Esophagus mucosa (tissue), 1 donor: Measurements from ENCODE around the gene NPFF. TPM values are rescaled to one million over a fixed set of nuclear protein-coding genes. Genes with fewer than 3 reads are reported as not detected.
"Not testable (repeated sequence)": the region's sequence is repeated elsewhere in the genome, so short reads cannot be mapped to it uniquely, and the experiment has no call there.

Source experiments
- ATAC-seq: fragments of 200-7000 bp; cut with Tn5 transposase; one replicate; pipeline ENCODE4 v1.9.1; 2020
- total RNA-seq: library from RNA; stranded (reverse); gene quantifications from one replicate; pipeline ENCODE4 v1.2.4, GENCODE V29; 2023
- donor health status: DM: yes; HTN: yes; CAD: no.

NPFF gene
- not detected for total RNA-seq

DNA sequence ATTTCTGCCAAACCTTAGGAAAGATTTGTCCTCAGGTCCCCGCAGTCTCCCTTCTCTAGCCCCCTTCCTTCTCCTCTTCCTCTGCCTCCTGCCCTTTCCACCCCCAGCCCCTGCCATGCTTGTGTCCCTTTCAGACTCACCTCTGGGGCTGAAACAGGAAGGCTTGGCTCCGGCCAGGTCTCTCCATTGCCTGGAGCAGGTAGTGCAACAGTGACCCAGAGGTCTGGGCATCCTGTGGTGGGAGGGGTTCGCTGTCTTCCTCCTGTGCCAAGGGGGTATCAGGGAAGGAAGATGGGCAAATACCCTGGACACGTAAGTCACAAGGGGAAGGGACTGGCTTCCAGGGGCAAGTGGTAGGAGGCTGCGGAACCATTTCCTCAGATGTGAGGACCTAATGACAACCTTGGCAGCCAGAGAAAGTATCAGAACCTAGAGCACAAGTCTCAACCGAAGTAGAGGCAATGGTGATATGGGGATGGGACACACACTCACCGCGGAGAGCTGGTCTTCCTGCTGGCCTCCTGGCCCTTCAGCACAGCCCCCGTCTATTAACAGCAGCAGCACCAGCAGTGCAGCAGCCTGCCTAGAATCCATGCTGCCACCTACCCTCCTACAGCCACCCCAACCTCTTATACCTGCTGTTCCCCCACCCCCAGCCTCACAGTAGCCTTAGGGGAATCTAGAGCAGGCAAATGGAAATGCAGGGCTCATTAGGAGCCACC lies at the start of gene NPFF:
NPFF (minus strand) TSS at position 604 of the 722 bp plus-strand sequence; CDS start at position 594, 10 bp downstream.
- ATAC-seq = no peak

GRCh38 chr12:53552361-53553327 lies 45.4 kb upstream of the NPFF start:
- no peak for ATAC-seq

GRCh38 chr12:53551889-53552291 lies 44.6 kb upstream of the NPFF start:
- ATAC-seq = no peak

- ATAC-seq = peak; percentile 77
Measured at GRCh38 chr12:53550595-53550994, 43.3 kb upstream of the NPFF start.

DNA sequence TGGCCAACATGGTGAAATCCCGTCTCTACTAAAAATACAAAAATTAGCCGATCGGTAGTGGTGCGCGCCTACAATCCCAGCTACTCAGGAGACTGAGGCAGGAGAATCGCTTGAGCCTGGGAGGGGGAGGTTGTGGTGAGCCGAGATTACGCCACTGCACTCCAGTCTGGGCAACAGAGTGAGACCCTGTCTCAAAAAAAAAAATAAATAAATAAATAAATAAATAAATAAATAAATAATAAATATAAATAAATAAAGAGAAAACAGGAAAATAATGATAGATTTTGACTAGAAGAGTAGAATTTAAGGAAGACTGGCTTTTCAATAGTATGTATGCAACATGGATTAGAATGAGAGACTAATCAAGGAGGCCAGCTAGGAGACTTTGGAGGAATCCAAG lies 42.8 kb upstream of the NPFF start:
- not testable (repeated sequence) for ATAC-seq

DNA sequence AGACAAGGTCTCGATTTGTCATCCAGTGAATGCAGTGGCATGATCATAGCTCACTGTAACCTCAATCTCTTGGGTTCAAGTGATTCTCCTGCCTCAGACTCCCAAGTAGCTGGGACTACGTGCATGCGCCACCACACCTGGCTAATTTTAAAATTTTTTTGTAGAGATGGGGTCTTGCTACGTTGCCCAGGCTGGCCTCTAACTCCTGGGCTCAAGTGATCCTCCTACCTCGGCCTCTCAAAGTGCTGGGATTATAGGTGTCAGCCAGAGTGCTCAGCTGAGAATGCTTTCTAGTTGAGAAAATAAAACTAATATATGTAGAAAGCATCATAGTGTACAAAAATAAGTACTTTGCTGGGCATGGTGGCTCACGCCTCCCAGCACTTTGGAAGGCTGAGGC lies 41.1 kb upstream of the NPFF start:
- not testable (repeated sequence) for ATAC-seq

- ATAC-seq = peak; percentile 85
Measured at GRCh38 chr12:53543539-53543938, 36.3 kb upstream of the NPFF start.

DNA sequence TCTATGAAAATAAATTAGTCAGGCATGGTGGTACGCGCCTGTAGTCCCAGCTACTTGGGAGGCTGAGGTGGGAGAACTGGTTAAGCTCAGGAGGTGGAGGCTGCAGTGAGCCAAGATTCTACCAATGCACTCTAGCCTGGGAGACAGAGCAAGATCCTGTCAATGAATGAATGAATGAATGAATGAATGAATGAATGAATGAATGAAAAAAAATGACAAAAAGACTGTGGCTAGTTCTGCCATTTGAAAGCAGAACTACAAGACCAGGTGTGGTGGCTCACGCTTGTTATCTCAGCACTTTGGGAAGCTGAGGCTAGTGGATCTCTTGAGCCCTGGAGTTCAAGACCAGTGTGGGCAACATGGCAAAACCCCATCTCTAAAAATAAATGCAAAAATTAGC lies 32.2 kb upstream of the NPFF start:
- ATAC-seq = no peak

DNA sequence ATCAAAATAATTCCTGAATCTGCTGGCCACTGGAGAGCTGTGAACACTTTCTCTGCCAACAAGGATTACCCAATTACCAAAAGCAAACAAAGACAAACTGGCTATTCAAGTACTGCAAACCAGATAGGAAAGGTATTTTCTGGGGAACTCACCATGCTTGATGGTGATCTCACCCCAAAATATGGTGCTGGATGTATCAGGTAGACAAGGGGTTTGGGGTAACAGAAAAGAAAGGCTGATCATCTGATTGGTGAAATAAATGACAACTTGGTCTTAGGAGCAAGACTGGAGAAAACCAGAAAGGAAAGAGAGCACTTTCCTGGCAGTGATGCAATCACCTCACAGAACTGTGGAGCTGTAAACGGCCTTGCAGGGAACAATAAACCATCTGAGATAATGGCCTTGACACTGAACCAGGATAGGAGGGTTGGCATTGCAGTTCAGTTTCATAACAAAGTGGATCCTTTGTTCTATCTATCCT lies 31.0 kb upstream of the NPFF start:
- ATAC-seq = peak; percentile 76

- no peak for ATAC-seq
Measured at GRCh38 chr12:53536962-53537361, 29.7 kb upstream of the NPFF start.

DNA sequence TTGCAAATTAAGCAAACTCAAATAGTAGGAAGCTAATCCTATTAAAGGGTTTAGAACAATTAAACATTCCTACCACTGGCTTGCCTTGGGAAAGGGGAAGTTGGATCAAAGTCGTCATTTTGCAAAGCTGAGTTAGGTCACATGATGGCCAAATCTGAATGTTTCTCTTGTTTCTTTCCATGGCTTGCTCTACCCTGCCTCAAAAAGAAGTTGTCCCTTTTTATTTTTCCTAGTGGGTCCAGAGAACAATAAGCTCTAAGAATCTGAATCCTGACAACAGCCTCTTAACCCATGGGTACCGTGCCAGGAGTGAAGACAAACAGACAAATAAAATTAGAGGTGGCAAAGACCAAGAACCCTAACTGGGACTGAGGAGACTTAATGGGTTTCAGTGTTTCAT lies 26.2 kb upstream of the NPFF start:
- no peak for ATAC-seq

DNA sequence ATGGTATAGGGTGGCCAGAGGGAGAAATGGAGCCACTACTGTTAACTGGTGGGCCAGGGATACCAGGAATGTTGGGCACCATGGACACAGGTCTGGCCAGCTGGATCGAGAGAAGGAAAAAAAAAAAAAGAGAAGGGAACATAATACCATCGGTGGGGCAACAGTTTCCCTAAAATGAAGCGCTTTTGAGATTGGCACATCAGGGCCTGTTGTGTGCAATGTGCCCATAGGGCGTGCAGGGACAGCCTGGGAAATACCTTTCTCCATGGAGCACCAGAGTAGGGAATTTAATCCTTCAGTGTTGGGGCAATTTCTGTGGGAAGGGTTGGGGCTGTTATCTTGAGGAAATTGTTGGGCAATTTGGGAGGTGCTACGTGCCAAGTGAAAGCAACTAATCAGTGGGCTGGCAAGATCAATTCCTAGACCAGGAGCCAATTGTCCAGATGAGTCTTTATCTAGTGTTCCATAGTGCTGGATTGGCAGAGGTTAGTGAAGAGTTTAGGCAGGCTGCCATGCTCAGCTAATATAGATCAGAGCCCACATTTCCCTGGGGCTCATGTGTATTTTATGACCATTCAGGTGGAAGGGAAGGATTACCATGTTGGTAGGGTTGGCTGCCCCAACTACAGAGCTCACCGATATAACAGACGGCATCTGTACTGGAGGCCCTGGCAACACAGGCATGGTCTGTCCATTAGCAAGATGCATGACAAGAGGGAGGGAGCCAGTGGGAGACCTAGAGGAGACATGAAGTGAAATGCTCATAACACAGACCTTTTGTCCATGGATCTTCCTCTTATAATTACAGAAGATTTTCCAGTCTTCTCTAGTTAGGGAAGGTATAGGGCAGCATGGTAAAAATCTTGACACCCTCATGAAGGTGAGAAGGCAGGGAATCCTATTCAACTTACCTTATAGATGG lies 25.5 kb upstream of the NPFF start:
- ATAC-seq = peak; percentile 34

GRCh38 chr12:53532021-53532420 lies 24.7 kb upstream of the NPFF start:
- peak; percentile 21 for ATAC-seq

GRCh38 chr12:53530920-53531319 lies 23.6 kb upstream of the NPFF start:
- peak; percentile 33 for ATAC-seq

DNA sequence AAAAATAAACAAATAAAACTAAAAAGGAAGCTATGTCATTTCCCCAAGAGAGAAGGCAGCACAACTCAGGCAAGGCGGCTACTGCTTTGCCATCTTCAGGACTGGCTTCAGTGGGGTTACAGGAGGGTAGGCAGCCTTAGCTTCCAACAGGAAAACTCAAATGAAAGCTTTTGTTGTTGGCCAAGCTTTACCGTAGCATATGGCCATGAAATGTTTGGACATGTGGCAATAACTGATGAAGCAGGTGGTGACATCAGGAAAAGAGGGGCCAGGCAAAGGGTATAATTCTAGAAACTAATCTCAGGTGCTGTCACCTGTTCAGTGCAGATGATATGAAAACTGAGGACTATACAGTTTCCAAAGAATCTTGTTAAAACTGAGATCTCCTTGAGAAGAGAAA lies 22.8 kb upstream of the NPFF start:
- no peak for ATAC-seq

DNA sequence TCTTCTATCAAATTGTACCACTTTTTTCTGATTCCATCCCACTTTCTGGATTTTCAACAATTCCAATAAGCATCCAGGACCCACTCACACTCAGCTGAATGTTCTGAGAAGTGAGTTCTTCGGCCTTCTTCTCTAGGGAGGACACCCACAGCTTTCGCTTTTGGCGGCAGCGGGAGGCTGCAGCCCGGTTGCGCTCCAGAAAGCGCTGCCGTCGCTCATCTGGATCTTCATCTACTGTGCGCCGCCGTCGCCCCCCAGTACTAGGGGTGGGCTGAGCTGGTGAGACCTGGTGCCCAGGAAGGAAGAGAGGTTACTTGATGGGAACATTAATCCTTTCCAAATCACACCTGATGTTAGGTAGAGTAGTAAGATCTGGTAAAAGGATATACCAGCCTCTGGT lies 17.2 kb upstream of the NPFF start:
- ATAC-seq = no peak

DNA sequence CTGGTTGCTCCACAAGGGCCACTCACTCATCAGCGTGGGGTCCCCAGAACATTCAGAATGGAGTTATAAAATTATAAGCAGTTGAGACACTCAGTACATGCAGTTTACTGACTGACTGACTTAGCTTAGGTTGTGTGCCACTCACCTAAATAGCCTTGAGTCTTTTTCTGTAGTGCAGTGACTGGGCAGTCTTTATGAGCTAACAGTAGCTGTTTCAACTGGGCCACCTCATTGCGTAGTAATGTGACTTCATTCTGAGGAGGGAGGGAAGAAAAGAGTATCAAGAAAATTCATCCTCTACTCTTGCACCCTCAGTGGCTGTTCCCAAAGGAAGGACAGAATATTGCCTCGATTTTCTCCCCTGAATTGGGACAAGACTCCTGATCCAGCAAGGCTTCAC lies 15.8 kb upstream of the NPFF start:
- no peak for ATAC-seq

- no peak for ATAC-seq
Measured at GRCh38 chr12:53518381-53518780, 11.1 kb upstream of the NPFF start.

- ATAC-seq = no peak
Measured at GRCh38 chr12:53516758-53517455, 9.6 kb upstream of the NPFF start.

DNA sequence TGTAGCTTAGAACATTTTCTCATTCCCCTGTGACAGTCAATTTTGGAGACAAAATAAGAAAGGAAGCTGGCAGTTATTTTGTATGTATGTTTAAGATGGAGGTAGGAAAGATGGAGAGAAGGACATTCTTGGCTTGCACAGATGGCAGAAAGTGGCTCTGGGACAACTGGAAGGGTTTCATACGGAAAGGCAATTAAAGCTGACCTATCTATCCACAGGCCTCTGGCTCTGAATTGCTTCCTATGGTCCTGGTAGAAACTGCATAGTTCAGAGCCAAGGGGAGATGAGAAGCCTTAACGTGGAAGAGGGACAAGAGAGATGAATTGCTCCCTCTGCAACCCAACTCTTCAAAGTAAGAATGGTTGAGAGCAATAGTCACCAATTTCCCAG lies 8.0 kb upstream of the NPFF start:
- no peak for ATAC-seq

DNA sequence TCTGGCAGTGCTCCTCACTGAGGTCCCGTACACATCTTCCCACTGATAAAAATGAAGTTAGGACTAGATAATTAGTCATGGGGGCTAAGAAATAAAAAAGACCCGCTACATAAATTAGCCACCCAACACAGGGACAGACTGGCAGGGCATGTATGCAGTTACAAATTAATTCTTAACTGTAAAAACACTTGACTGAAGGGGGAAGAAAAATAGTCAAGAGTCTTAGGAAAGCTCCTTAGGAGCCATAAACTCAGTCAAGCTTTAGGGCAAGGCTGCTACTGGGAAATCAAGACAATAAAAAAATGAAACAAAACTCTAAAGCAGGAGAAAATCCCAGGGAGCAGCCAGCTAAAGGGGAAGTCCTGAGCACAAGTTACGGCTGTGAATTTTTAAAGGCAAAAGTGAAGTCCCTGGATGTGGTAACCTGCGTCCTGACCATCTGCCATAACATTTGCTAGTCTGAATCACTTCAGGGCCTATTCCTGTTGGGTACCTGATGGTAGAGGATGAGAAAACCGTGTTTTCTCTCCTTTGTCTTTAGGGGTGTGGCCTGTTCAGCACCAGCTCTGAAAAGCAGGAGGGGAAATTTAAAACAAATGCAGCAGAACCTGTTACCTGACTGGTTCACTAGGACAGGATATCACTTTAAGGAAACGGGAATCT lies 7.5 kb upstream of the NPFF start:
- peak; percentile 21 for ATAC-seq
